NB4 (cell line): ENCODE data around the gene KCMF1.

Experiments
- DNase-seq: peaks from one replicate; pipeline ENCODE4 v3.0.0; 2010; ENCODE audit warnings: low read depth
- H3K4me3 ChIP-seq: one replicate; pipeline ENCODE4 v1.5.1; 2011; ENCODE audit warnings: mild to moderate bottlenecking, low read depth, low read length, moderate library complexity
- MYC ChIP-seq: IDR thresholded peaks from 2 replicates; pipeline ENCODE4 v1.6.1; 2011; ENCODE audit warnings: low read depth, low read length
- POLR2A ChIP-seq: IDR thresholded peaks from 2 replicates; pipeline ENCODE4 v1.6.1; 2011; ENCODE audit warnings: mild to moderate bottlenecking; ENCODE audit not compliant: insufficient read length; ENCODE audit errors: extremely low read depth
- TF ChIP-seq, protein P1 (sequence below): IDR thresholded peaks from 2 replicates; pipeline ENCODE4 v1.6.1; 2011; ENCODE audit warnings: low read depth, low read length
- TF ChIP-seq, protein P2 (sequence below): IDR thresholded peaks from one replicate; pipeline ENCODE4 v1.5.1; 2012; ENCODE audit warnings: low read depth, low read length

Gene KCMF1

GRCh38 chr2:84954329-84954728 lies 16.6 kb upstream of the KCMF1 start:
- TF ChIP-seq, protein P1, sequence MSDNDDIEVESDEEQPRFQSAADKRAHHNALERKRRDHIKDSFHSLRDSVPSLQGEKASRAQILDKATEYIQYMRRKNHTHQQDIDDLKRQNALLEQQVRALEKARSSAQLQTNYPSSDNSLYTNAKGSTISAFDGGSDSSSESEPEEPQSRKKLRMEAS = no peak
- TF ChIP-seq MYC (no peak), POLR2A (no peak)
- TF ChIP-seq, protein P2, sequence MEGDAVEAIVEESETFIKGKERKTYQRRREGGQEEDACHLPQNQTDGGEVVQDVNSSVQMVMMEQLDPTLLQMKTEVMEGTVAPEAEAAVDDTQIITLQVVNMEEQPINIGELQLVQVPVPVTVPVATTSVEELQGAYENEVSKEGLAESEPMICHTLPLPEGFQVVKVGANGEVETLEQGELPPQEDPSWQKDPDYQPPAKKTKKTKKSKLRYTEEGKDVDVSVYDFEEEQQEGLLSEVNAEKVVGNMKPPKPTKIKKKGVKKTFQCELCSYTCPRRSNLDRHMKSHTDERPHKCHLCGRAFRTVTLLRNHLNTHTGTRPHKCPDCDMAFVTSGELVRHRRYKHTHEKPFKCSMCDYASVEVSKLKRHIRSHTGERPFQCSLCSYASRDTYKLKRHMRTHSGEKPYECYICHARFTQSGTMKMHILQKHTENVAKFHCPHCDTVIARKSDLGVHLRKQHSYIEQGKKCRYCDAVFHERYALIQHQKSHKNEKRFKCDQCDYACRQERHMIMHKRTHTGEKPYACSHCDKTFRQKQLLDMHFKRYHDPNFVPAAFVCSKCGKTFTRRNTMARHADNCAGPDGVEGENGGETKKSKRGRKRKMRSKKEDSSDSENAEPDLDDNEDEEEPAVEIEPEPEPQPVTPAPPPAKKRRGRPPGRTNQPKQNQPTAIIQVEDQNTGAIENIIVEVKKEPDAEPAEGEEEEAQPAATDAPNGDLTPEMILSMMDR = no peak
- H3K4me3 ChIP-seq = no peak overlapping the region
- DNase-seq = no peak

GRCh38 chr2:84956334-84957297 lies 14.3 kb upstream of the KCMF1 start:
- TF ChIP-seq, protein P2 = no peak
- TF ChIP-seq POLR2A (no peak), MYC (no peak)
- TF ChIP-seq, protein P1 = no peak
- no peak for DNase-seq
- no peak overlapping the region for H3K4me3 ChIP-seq

DNA sequence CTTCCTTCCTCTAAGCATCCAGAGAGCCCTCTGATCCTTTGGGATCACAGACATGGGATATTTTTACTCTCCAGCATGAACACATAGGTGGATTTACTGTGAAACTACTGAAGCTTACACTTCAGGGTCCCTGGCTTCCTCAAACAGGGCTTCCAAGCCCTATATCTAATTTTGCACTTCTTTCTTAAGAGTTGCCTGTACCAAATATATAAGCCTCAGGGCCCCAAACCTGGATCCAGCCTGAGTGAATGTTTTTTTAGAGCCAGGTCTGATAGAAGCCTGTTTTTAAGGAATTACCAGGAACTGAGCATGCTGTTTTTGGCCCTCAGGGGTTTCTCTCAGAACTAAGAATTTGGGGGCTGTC lies 13.2 kb upstream of the KCMF1 start:
- no peak overlapping the region for H3K4me3 ChIP-seq
- DNase-seq = no peak
- TF ChIP-seq, protein P2 = no peak
- no peak for TF ChIP-seq POLR2A

- DNase-seq = no peak
- no peak overlapping the region for H3K4me3 ChIP-seq
- TF ChIP-seq, protein P1 = no peak
- TF ChIP-seq POLR2A (no peak), MYC (no peak)
- TF ChIP-seq, protein P2 = no peak
These were observed 12.6 kb upstream of the KCMF1 start for GRCh38 chr2:84958135-84959059.

- DNase-seq = no peak
- no peak overlapping the region for H3K4me3 ChIP-seq
- no peak for TF ChIP-seq POLR2A
- TF ChIP-seq, protein P2 = no peak
- no peak for TF ChIP-seq MYC
- TF ChIP-seq, protein P1 = no peak
These were observed 11.8 kb upstream of the KCMF1 start for GRCh38 chr2:84959095-84959565.
